Fibroblast of lung (primary cell): ENCODE measurements around the gene C1RL. TPM values are rescaled to one million over a fixed set of nuclear protein-coding genes. Genes with fewer than 3 reads are reported as not detected.

Experiments
- DNase-seq, 2 donors: peaks; one replicate each; pipeline versions ENCODE4 v3.0.0 to v3.0.0-alpha.2; 2010; ENCODE audit warnings: low read depth in 2 of 2
- H2AFZ ChIP-seq: 2 replicates; pipeline ENCODE4 v1.5.1; 2012; ENCODE audit warnings: low read length, control low read depth, inconsistent platforms
- H3K27ac ChIP-seq: 2 replicates; pipeline ENCODE4 v1.5.1; 2011; ENCODE audit warnings: low read length, control low read depth; ENCODE audit not compliant: insufficient read depth
- H3K27me3 ChIP-seq: 2 replicates; pipeline ENCODE4 v1.5.1; 2011; ENCODE audit warnings: mild to moderate bottlenecking, low read length; ENCODE audit not compliant: control insufficient read depth, insufficient read depth
- H3K36me3 ChIP-seq: 2 replicates; pipeline ENCODE4 v1.5.1; 2011; ENCODE audit warnings: low read length; ENCODE audit not compliant: control insufficient read depth, insufficient read depth
- H3K4me1 ChIP-seq: 2 replicates; pipeline ENCODE4 v1.5.1; 2011; ENCODE audit warnings: low read length; ENCODE audit not compliant: control insufficient read depth, insufficient read depth; ENCODE audit errors: extremely low read depth
- H3K4me2 ChIP-seq: 2 replicates; pipeline ENCODE4 v1.5.1; 2011; ENCODE audit warnings: low read length, control low read depth; ENCODE audit not compliant: insufficient read depth; ENCODE audit errors: extremely low read depth
- H3K4me3 ChIP-seq, 4 experiments: fragments of 200-600 bp in 1 of 4; sonication (generic) in 1 of 4; replicated peaks in 1 of 4; 2 replicates each; pipeline ENCODE4 v1.5.1; 2011 to 2016; ENCODE audit warnings: low read length in 4 of 4, low read depth in 3 of 4, mild to moderate bottlenecking in 3 of 4, control low read depth in 2 of 4, inconsistent platforms in 1 of 4, mixed read lengths in 1 of 4; ENCODE audit not compliant: insufficient read depth in 1 of 4; ENCODE audit errors: control extremely low read depth in 1 of 4
- H3K79me2 ChIP-seq: 2 replicates; pipeline ENCODE4 v1.5.1; 2012; ENCODE audit warnings: mild to moderate bottlenecking, low read length, inconsistent platforms; ENCODE audit not compliant: control insufficient read depth, insufficient read depth
- H3K9ac ChIP-seq: 2 replicates; pipeline ENCODE4 v1.5.1; 2011; ENCODE audit warnings: mild to moderate bottlenecking, low read length, control low read depth; ENCODE audit not compliant: insufficient read depth
- H3K9me3 ChIP-seq: 2 replicates; pipeline ENCODE4 v1.5.1; 2012; ENCODE audit warnings: low read depth, low read length; ENCODE audit not compliant: control insufficient read depth, insufficient read depth
- H4K20me1 ChIP-seq: 2 replicates; pipeline ENCODE4 v1.5.1; 2011; ENCODE audit warnings: low read length; ENCODE audit not compliant: control insufficient read depth, insufficient read depth; ENCODE audit errors: extremely low read depth
- EZH2 ChIP-seq: IDR thresholded peaks from 2 replicates; pipeline ENCODE4 v1.5.1; 2012; ENCODE audit warnings: low read length, control low read depth, mild to moderate bottlenecking; ENCODE audit errors: missing control alignments
- polyA plus RNA-seq, 2 donors: library from polyadenylated mRNA; depleted of rRNA in 1 of 2; stranded (reverse) in 1 of 2; unstranded in 1 of 2; fragments of >200 nt; gene quantifications; 2 replicates each; pipeline ENCODE4 v1.2.1, GENCODE V29; 2011 to 2012; ENCODE audit warnings: missing spikeins in 1 of 2
- total RNA-seq: library from RNA; depleted of rRNA; stranded (reverse); fragments of >200 nt; gene quantifications from 2 replicates; pipeline ENCODE4 v1.2.1, GENCODE V29; 2014
- TF ChIP-seq, protein P1 (sequence below), 2 donors: IDR thresholded peaks in 1 of 2; conservative IDR thresholded peaks in 1 of 2; 1 replicate in 1 of 2; 2 replicates in 1 of 2; pipeline ENCODE4 v1.5.1; 2011 to 2012; ENCODE audit warnings: low read length in 2 of 2, control low read depth in 1 of 2, inconsistent platforms in 1 of 2, low read depth in 1 of 2, mild to moderate bottlenecking in 1 of 2

The C1RL gene
- total and polyA plus RNA-seq, 2 donors (not counting 1 experiment from before 2014, with no cell fraction given), result 46.2 to 64.9 TPM

- Histone ChIP-seq H4K20me1 (no peaks in the 10 kb centered on the region), H3K9me3 (no peaks in the 10 kb centered on the region), H3K27ac (no peak overlapping the region), H3K4me1 (peaks cover 5% of the 10 kb centered on the region), H3K36me3 (no peaks in the 10 kb centered on the region), H2AFZ (peak overlapping the region; percentile 17), H3K4me3 (peak overlapping the region; percentile 52 to 69 (median 64)), H3K9ac (no peak overlapping the region), H3K4me2 (peak overlapping the region; percentile 97), H3K79me2 (no peaks in the 10 kb centered on the region), H3K27me3 (no peaks in the 10 kb centered on the region)
- DNase-seq, result peak; percentile 43 to 59
- peak; percentile 16 for TF ChIP-seq EZH2
- TF ChIP-seq, protein P1, sequence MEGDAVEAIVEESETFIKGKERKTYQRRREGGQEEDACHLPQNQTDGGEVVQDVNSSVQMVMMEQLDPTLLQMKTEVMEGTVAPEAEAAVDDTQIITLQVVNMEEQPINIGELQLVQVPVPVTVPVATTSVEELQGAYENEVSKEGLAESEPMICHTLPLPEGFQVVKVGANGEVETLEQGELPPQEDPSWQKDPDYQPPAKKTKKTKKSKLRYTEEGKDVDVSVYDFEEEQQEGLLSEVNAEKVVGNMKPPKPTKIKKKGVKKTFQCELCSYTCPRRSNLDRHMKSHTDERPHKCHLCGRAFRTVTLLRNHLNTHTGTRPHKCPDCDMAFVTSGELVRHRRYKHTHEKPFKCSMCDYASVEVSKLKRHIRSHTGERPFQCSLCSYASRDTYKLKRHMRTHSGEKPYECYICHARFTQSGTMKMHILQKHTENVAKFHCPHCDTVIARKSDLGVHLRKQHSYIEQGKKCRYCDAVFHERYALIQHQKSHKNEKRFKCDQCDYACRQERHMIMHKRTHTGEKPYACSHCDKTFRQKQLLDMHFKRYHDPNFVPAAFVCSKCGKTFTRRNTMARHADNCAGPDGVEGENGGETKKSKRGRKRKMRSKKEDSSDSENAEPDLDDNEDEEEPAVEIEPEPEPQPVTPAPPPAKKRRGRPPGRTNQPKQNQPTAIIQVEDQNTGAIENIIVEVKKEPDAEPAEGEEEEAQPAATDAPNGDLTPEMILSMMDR (conservative IDR thresholded peaks at IDR 0.05 in 1 of 2, IDR thresholded peaks at IDR 0.05 in 1 of 2; ENCODE audit: low read depth in 1 of 2, low read length in 2 of 2), result peak in 1 of 2 donors; percentile 4
These were observed 21.9 kb upstream of the C1RL start for GRCh38 chr12:7130701-7131501.

DNA sequence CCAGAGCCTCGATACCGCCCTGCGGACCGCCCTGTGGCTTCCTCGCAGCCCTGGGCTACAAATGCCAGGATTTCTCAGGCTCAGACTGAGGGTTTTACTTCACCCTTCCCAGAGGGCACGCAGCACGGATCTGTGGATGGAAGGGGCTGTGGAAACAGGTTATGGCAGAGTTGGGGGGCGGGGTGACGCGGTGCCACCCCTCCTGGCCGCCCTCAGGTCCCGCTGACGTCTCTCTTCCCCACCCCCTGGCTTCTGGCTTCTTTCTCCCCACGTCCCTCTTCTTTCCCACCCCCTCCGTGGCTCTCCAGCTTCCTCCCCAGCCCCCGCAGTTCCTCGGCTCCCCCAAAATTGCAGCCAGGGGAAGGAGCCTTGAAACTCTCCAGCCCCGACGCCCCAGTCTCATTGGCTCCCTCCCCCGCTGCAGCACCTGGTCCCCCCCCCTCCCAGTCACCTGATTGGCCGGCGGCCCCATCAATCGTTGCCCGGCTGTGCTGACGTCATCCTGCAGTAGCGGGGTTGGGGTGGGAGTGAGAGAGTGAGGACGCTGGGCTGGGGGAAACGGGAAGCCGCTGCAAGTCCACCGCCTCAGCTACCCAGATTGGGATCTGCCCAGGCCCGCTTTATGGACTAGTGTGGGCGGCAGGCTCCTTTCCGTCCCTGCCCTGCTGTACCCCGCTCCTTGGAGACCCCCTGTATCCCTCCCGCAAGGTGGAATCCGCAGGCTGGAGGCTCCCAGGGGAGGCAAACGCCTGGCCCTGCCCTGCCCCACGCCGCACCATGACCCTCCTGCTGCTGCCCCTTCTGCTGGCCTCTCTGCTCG, 21.1 kb upstream of the C1RL start, which contains the start of gene CLSTN3:
CLSTN3 (plus strand) TSS at position 500 of the 820 bp plus-strand sequence; CDS start at position 778, 278 bp downstream.
- Histone ChIP-seq H3K9ac (peak within 1 kb of the TSS; percentile 41), H3K27ac (no peak within 1 kb of the TSS), H3K36me3 (no peaks in the 10 kb centered on the region), H2AFZ (peak within 1 kb of the TSS; percentile 75), H3K4me2 (peak within 1 kb of the TSS; percentile 97), H4K20me1 (no peaks in the 10 kb centered on the region), H3K4me1 (peaks cover 5% of the 10 kb centered on the region), H3K79me2 (no peaks in the 10 kb centered on the region), H3K4me3 (peak within 1 kb of the TSS; percentile 52 to 69 (median 65)), H3K27me3 (no peaks in the 10 kb centered on the region), H3K9me3 (no peaks in the 10 kb centered on the region)
- peak; percentile 81 for DNase-seq
- TF ChIP-seq, protein P1 (conservative IDR thresholded peaks at IDR 0.05 in 1 of 2, IDR thresholded peaks at IDR 0.05 in 1 of 2; ENCODE audit: low read depth in 1 of 2, low read length in 2 of 2), result no peak
- no peak for TF ChIP-seq EZH2

DNA sequence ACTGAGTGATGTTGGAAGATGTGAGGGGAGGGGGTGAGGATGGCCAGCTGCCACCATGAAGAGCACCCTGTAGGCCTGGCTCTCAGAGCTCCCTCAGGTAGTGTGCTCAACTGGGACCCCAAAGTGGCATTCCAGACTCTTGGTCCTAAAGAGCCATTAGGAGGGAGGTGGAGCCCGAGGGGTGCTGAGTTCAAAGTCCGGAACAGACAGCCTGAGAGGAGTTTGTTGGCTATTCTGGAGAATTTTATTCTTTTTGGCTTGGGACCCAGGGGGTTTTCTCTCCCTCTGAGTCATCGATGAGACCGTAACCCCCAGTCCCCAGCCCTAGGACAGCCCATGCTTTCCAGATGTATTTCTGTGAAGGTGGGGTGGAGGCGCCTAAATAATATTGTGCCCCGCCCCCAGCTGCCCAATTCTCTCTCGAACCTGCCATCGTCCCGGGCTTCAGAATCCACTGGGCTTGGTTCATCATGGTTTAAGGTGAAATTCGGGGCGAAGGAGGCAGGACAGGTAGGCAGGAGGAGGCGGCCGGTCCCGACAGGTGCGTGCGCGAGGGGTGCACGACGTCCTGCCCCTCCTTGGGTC, 20.4 kb upstream of the C1RL start:
- no peak for DNase-seq
- Histone ChIP-seq H3K27me3 (no peaks in the 10 kb centered on the region), H2AFZ (peak overlapping the region; percentile 64), H3K36me3 (no peaks in the 10 kb centered on the region), H3K4me2 (peak overlapping the region; percentile 97), H3K9me3 (no peaks in the 10 kb centered on the region), H3K4me1 (peaks cover 5% of the 10 kb centered on the region), H3K27ac (no peak overlapping the region), H3K4me3 (peak overlapping the region; percentile 52 to 69 (median 65)), H3K79me2 (no peaks in the 10 kb centered on the region), H3K9ac (peak overlapping the region; percentile 30), H4K20me1 (no peaks in the 10 kb centered on the region)
- no peak for TF ChIP-seq EZH2
- TF ChIP-seq, protein P1 (conservative IDR thresholded peaks at IDR 0.05 in 1 of 2, IDR thresholded peaks at IDR 0.05 in 1 of 2; ENCODE audit: low read depth in 1 of 2, low read length in 2 of 2), result no peak
